Omental fat pad (tissue), 4 donors: ENCODE results near the gene ARHGAP44. TPM values are rescaled to one million over a fixed set of nuclear protein-coding genes. Genes with fewer than 3 reads are reported as not detected.
"Not testable (repeated sequence)": the region's sequence is repeated elsewhere in the genome, so short reads cannot be mapped to it uniquely, and the experiment has no call there.

Experiments used
- ATAC-seq: fragments of 150-250 bp; one replicate; pipeline ENCODE4 v1.9.1; 2016; ENCODE audit warnings: mild to moderate bottlenecking, moderate library complexity; ENCODE audit not compliant: low FRiP score
- DNase-seq: peaks from one replicate; pipeline ENCODE4 v3.0.0-alpha.2; 2019; ENCODE audit warnings: low spot score
- CTCF ChIP-seq, 3 donors: fragments of 450-650 bp; IDR thresholded peaks; one replicate each; pipeline ENCODE4 v1.5.1; 2016 to 2017; ENCODE audit warnings: antibody characterized with exemption in 3 of 3, mild to moderate bottlenecking in 3 of 3, moderate library complexity in 2 of 3
- total RNA-seq, 4 donors: library from RNA; depleted of rRNA; stranded (reverse); fragments of >200 nt; gene quantifications; one replicate each; pipeline ENCODE4 v1.1.0, GENCODE V29; 2016

Gene ARHGAP44
- total RNA-seq, 4 donors from 2014 or later = 3.6 to 22.5 (median 7.2) TPM

- DNase-seq = no peak
- ATAC-seq = no peak
- TF ChIP-seq CTCF (IDR thresholded peaks at IDR 0.05) = no peak
These were observed 76.9 kb downstream of the ARHGAP44 start for GRCh38 chr17:12866244-12866643.

- TF ChIP-seq CTCF (IDR thresholded peaks at IDR 0.05) = no peak
- DNase-seq (no peak), ATAC-seq (no peak)
These were observed 78.4 kb downstream of the ARHGAP44 start for GRCh38 chr17:12867726-12868125.

- not testable (repeated sequence) for ATAC-seq, DNase-seq
These were observed 84.3 kb downstream of the ARHGAP44 start for GRCh38 chr17:12873415-12874125.

- no peak for ATAC-seq
- no peak for TF ChIP-seq CTCF (IDR thresholded peaks at IDR 0.05)
- DNase-seq = no peak
These were observed 88.8 kb downstream of the ARHGAP44 start for GRCh38 chr17:12877953-12878669.

GRCh38 chr17:12879096-12879495 lies 89.8 kb downstream of the ARHGAP44 start:
- ATAC-seq, DNase-seq: not testable (repeated sequence)

- ATAC-seq (no peak), DNase-seq (no peak)
- no peak for TF ChIP-seq CTCF (IDR thresholded peaks at IDR 0.05)
These were observed 94.2 kb downstream of the ARHGAP44 start for GRCh38 chr17:12883472-12883871.

GRCh38 chr17:12887088-12887487 lies 97.8 kb downstream of the ARHGAP44 start:
- DNase-seq (no peak), ATAC-seq (no peak)
- TF ChIP-seq CTCF (IDR thresholded peaks at IDR 0.05) = no peak

GRCh38 chr17:12896180-12896785 lies 107.0 kb downstream of the ARHGAP44 start:
- no peak for TF ChIP-seq CTCF (IDR thresholded peaks at IDR 0.05)
- DNase-seq (no peak), ATAC-seq (no peak)
